Activated CD4-positive, alpha-beta T cell treated with anti-CD3 and anti-CD28 coated beads, Interleukin-2, amount 50 U/mL, for 1 hour (primary cell): ENCODE data around the gene ASMTL.
A peak's percentile ranks its signal among the peaks of the same experiment; 100 is the strongest.
"Not testable (repeated sequence)": the region's sequence is repeated elsewhere in the genome, so short reads cannot be mapped to it uniquely, and the experiment has no call there.

Experiments
- DNase-seq: peaks from one replicate; pipeline ENCODE4 v3.0.0-alpha.2; 2020

Gene ASMTL

DNA sequence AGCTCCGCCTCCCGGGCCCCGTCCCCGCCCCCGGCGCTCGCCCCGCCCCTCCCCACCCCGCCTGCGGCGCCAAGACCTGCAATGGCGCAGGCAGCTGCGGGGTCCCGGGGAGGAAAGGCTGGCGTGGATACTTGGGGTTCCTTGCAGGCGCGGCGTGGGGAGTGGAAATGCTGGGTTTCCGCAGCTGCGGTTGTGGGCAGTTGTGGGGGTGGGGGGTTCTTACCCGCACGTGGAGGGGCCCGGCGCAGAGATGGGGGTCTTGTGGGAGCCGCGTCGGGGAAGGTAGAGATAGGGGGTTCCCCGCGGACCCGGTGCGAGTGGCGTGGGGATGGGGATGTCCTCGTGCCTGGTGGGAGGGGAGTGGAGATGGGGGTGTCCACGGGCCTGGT lies 680 bp upstream of the ASMTL start:
- DNase-seq: peak; percentile 67

DNA sequence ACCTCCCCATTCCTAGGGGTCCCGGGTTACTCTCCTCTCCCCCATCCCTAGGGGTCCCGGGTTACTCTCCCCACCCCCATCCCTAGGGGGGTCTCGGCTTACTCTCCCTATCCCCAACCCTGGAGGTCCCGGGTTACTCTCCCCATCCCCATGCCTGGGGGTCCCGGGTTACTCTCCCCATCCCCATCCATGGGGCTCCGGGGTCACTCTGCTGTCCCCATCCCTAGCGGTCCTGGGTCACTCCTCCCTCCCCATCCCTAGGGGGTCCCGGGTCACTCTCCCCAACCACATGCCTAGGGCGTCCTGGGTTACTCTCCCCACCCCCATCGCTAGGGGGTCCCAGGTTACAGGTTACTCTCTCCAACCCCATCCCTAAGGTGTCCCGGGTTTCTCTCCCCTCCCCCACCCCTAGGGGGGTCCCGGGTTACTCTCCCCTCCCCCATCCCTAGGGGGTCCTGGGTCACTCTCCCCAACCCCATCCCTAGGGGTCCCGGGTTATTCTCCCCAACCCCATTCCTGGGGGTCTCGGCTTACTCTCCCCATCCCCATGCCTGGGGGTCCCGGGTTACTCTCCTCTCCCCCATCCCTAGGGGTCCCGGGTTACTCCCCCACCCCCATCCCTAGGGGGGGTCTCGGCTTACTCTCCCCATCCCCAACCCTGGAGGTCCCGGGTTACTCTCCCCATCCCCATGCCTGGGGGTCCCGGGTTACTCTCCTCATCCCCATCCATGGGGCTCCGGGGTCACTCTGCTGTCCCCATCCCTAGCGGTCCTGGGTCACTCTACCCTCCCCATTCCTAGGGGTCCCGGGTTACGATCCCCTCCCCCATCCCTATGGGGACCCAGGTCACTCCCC lies 821 bp downstream of the ASMTL start:
- no peak for DNase-seq

GRCh38 chrX:1451251-1451660 lies 1.5 kb downstream of the ASMTL start:
- no peak for DNase-seq

GRCh38 chrX:1450361-1451161 lies 2.1 kb downstream of the ASMTL start:
- DNase-seq: no peak

- DNase-seq: no peak
Observed at GRCh38 chrX:1449823-1450149, 2.9 kb downstream of the ASMTL start.

DNA sequence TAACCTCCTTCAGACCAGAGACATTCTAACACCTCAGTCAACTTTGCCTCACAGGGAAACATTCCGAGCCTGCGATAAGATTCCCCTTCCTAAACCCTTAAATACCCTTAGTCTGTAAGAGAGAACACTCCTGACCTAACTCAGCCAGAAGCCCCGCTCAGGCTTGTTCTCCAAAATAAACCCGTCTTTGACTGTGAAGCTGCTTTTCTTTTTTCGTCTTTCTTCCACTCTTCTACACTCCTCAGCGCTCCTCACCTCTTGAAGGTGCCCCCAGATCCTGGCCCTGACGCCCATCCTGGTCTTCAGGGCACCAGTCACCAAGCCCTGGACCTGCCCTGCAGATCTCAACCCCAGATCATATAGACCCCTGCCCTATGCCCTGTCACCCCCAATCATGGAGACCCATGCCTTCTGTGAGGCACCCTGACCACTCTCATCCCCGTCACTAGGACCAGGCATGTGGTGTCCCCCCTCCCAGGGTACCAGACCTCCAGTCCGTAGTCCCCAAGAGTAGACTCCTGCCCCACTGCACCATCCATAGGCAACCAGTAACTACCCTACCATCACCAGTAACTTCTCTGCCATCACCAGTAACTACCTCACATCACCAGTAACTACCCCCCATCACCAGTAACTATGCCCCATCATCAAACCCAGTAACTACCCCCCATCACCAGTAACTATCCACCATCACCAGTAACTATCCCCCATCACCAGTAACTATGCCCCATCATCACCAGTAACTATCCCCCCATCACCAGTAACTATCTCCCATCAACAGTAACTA lies 3.5 kb downstream of the ASMTL start:
- DNase-seq: no peak

GRCh38 chrX:1448573-1449001 lies 4.1 kb downstream of the ASMTL start:
- DNase-seq: not testable (repeated sequence)

- DNase-seq: not testable (repeated sequence)
Observed at GRCh38 chrX:1447969-1448572, 4.6 kb downstream of the ASMTL start.

DNA sequence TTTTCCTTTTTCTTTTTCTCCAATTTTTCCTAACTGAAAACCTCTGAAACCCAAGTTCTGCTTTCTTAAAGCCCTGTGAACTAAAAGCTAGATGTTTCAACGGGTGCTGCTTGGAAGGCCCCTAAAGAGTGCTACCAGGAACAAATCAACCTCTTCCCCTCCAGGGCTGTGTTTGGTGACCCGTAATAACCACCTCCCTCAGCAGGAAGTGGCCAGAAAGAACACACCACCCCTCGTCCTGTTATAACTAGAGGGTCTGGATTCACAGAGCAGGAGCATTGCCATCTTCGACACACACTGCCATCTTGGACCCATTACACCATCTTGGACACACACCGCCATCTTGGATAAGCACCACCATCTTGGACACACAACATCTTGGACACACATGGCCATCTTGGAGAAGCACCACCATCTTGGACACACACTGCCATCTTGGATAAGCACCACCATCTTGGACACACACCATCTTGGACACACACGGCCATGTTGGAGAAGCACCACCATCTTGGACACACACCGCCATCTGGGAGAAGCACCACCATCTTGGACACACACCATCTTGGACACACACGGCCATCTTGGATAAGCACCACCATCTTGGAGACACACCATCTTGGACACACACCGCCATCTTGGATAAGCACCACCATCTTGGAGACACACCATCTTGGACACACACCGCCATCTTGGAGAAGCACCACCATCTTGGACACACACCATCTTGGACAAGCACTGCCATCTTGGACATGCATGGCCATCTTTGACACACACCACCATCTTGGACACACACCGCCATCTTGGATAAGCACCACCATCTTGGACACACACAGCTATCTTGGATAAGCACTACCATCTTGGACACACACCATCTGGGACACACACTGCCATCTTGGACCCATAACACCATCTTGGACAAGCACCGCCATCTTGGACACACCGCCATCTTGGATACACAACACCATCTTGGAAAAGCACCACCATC lies 5.4 kb downstream of the ASMTL start:
- DNase-seq: not testable (repeated sequence)

GRCh38 chrX:1444561-1445500 lies 7.9 kb downstream of the ASMTL start:
- no peak for DNase-seq

DNA sequence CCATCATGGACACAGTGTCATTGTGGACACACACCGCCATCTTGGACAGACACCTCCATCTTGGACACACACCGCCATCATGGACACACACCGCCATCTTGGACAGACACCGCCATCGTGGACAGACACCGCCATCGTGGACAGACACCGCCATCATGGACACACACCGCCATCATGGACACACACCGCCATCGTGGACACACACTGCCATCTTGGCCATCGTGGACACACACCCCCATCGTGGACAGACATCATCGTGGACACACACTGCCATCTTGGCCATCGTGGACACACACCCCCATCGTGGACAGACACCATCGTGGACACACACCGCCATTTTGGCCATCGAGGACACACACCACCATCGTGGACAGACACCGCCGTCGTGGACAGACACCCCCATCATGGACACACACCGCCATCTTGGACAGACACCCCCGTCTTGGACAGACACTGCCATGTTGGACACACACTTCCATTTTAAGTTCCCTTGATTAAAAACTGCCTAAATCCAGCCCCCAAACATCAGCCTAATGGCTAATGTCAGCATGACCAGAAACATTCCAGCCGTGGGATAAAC lies 9.1 kb downstream of the ASMTL start:
- DNase-seq: no peak

GRCh38 chrX:1442724-1443367 lies 9.9 kb downstream of the ASMTL start:
- no peak for DNase-seq

GRCh38 chrX:1442016-1442665 lies 10.6 kb downstream of the ASMTL start:
- DNase-seq: no peak

DNA sequence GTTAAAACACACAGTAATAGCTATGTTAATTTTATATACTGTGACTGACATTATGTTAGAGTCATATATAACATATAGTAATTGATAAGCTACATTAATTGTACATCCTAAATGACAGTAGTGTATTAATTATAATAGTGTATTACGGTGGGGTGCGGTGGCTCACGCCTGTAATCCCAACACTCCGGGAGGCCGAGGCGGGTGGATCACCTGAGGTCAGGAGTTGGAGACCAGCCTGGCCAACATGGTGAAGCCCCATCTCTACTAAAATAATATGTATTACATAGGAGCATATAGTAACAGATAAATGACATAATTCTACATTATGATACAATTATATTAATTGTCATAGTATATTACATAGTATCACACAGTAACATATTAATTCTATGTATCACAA lies 12.2 kb downstream of the ASMTL start:
- no peak for DNase-seq

GRCh38 chrX:1435241-1435895 lies 17.3 kb downstream of the ASMTL start:
- no peak for DNase-seq

DNA sequence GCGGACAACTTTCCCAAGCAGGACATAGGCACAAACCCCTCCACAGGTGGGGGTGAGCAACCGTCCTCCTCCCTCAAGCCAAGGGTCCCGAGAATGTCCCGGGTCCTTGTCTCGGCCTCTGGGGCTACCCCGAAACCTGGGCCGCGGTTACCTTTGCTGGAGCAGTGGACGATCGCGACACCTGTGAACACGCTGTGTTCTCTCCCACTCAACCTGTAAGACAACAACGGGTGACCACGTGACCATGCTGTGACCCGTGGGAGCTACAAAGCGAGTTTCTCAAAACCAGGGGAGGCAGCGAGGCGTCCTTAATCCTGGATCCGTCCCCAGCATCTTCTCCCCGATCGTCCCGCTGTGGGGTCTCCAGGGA lies 17.9 kb downstream of the ASMTL start:
- DNase-seq: no peak

DNA sequence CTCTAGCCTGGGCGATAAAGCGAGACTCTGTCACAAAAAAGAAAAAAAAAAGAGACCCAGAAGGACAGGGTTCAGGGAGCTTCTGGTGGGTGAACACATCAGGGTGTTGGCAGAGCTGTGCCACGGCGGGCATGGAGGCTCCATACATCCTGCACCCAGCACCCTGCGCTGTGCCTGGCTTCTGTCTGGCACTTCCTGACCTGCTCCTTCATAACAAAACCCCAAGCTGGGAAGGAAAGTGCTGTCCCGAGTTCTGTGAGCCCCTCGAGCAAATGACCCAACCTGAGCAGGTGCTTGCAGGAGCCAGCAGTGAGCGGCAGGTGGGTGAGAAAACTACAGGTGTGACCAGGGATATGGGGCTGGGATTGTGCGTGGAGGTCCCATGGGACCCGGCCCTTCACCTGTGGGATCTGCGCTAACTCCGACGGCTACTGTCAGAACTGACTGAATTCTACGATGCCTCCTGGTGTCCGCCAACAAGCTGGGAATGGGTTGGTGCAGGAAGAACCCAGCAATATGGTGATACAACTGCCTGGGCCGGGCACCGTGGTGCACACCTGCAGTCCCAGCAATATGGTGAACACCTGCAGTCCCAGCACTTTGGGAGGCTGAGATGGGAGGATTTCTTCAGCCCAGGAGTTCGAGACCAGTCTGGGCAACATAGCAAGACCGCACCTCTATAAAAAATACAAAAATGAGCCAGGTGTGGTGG lies 18.9 kb downstream of the ASMTL start:
- no peak for DNase-seq

GRCh38 chrX:1430451-1430850 lies 22.3 kb downstream of the ASMTL start:
- no peak for DNase-seq
